OCI-LY3 (cell line): ENCODE data around the gene SRGAP2B.
"Not testable (repeated sequence)": the region's sequence is repeated elsewhere in the genome, so short reads cannot be mapped to it uniquely, and the experiment has no call there.

Experiments used
- EZH2phosphoT487 ChIP-seq: fragments of 200-600 bp; shearing (Covaris generic); IDR thresholded peaks from 2 replicates; pipeline ENCODE4 v1.6.1; 2018; ENCODE audit warnings: antibody characterized with exemption, mixed run types, low read depth
- TF ChIP-seq, protein P1 (sequence below): fragments of 200-600, 300-600 bp; sonication (generic); IDR thresholded peaks from 2 replicates; pipeline ENCODE4 v1.5.1; 2014; ENCODE audit warnings: antibody characterized with exemption, low read length, low read depth

DNA sequence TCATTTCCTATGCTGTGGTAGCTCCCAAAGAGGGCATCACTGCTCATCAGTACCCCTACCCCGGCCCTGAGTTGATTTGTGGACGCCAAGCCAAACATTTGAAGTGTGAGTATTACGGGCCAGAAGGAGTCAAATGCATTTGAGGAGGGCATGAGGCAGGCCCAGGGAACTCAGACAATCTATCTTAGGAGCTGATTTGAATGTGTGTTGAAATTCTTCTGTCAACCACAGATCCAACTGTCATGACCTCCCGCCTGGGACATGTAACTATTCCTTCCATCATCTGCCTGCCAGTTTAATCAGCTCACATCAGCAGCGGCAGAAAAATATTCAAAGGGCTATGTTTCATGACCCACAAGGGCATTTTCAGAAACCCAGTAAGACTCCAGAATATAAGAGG, 162.1 kb downstream of the SRGAP2B start:
- TF ChIP-seq, protein P1, sequence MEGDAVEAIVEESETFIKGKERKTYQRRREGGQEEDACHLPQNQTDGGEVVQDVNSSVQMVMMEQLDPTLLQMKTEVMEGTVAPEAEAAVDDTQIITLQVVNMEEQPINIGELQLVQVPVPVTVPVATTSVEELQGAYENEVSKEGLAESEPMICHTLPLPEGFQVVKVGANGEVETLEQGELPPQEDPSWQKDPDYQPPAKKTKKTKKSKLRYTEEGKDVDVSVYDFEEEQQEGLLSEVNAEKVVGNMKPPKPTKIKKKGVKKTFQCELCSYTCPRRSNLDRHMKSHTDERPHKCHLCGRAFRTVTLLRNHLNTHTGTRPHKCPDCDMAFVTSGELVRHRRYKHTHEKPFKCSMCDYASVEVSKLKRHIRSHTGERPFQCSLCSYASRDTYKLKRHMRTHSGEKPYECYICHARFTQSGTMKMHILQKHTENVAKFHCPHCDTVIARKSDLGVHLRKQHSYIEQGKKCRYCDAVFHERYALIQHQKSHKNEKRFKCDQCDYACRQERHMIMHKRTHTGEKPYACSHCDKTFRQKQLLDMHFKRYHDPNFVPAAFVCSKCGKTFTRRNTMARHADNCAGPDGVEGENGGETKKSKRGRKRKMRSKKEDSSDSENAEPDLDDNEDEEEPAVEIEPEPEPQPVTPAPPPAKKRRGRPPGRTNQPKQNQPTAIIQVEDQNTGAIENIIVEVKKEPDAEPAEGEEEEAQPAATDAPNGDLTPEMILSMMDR, result not testable (repeated sequence)
- TF ChIP-seq EZH2phosphoT487, result not testable (repeated sequence)
